K562 (cell line): Measurements from ENCODE around the gene PPP1R3G.

Experiments
- EZH2 ChIP-seq: IDR thresholded peaks from 2 replicates; pipeline ENCODE4 v1.6.1; 2012; ENCODE audit warnings: low read depth, mild to moderate bottlenecking, inconsistent platforms, low read length, borderline replicate concordance
- NRF1 ChIP-seq, 2 experiments: fragments of 450-650 bp; IDR thresholded peaks in 1 of 2; conservative IDR thresholded peaks in 1 of 2; 2 replicates each; pipeline ENCODE4 v1.6.1; 2014; ENCODE audit warnings: mild to moderate bottlenecking in 2 of 2
- RBBP5 ChIP-seq: fragments of 200-600 bp; sonication (generic); IDR thresholded peaks from 2 replicates; pipeline ENCODE4 v1.6.1; 2012; ENCODE audit warnings: borderline replicate concordance, mild to moderate bottlenecking, low read length, control low read depth, inconsistent platforms; ENCODE audit not compliant: insufficient read depth, poor library complexity, severe bottlenecking
- RBM22 ChIP-seq: fragments of 200-400 bp; formaldehyde crosslinking; IDR thresholded peaks from 2 replicates; pipeline ENCODE4 v1.6.1; 2018; ENCODE audit warnings: low read length, low read depth; ENCODE audit not compliant: poor library complexity, severe bottlenecking
- ZNF431 ChIP-seq: sonication (generic); formaldehyde crosslinking; IDR thresholded peaks from 2 replicates; pipeline ENCODE4 v1.8.0; 2022; ENCODE audit warnings: mild to moderate bottlenecking, missing genetic modification reagents
- TF ChIP-seq, protein P1 (sequence below), 3 experiments: IDR thresholded peaks in 2 of 3; conservative IDR thresholded peaks in 1 of 3; 2 replicates each; pipeline ENCODE4 v1.5.1; 2011 to 2012; ENCODE audit warnings: low read length in 3 of 3, mild to moderate bottlenecking in 3 of 3, control low read depth in 2 of 3, improper control_type of control experiment in 1 of 3, inconsistent platforms in 1 of 3, low read depth in 1 of 3, mixed read lengths in 1 of 3, moderate library complexity in 1 of 3; ENCODE audit not compliant: insufficient read depth in 2 of 3
- TF ChIP-seq, protein P2 (sequence below): sonication (generic); formaldehyde crosslinking; IDR thresholded peaks from 2 replicates; pipeline ENCODE4 v1.8.1; 2023; ENCODE audit warnings: mild to moderate bottlenecking, missing genetic modification reagents

DNA sequence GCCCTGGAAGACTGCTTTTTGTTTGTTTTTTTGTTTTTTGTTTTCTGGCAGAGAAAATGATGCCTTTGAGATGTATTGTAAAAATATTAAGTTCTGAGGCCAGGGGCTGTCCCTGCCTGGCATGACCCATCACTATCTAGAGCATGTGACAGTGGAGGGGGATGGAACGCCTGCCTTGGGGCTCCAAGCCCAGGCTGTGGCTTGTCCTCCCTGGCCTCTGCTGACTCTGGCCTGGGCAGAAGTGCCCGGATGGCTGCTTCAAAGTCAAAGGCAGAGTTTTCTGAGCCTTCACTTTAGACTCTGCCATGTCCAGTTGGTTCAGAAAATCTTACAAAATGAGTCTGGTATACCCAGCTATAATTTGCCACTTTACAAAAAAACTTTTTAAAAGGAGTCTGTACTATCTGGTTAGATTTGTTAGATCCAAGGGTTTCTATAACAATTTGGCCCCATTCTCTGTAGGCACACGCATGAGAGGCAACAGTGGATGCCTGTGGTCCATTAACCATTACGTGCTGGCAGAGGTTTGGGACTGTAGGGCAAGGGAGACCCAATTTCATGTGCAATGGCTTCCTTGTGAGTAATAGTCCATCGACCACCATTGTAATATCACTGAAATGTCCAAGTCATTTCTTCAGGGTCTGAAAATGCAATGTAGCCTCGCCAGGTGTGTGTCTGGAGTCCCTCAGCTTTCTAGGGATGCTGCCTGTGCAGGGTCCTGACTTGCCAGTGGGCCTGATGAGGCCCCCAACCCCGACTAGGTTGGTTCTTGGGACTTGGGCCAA, 8.3 kb downstream of the PPP1R3G start:
- TF ChIP-seq RBBP5 (no peak), NRF1 (conservative IDR thresholded peaks at IDR 0.05 in 1 of 2, IDR thresholded peaks at IDR 0.05 in 1 of 2) (no peak), EZH2 (no peak), RBM22 (no peak), ZNF431 (CRISPR knock-in tag) (no peak)
- TF ChIP-seq, protein P1, sequence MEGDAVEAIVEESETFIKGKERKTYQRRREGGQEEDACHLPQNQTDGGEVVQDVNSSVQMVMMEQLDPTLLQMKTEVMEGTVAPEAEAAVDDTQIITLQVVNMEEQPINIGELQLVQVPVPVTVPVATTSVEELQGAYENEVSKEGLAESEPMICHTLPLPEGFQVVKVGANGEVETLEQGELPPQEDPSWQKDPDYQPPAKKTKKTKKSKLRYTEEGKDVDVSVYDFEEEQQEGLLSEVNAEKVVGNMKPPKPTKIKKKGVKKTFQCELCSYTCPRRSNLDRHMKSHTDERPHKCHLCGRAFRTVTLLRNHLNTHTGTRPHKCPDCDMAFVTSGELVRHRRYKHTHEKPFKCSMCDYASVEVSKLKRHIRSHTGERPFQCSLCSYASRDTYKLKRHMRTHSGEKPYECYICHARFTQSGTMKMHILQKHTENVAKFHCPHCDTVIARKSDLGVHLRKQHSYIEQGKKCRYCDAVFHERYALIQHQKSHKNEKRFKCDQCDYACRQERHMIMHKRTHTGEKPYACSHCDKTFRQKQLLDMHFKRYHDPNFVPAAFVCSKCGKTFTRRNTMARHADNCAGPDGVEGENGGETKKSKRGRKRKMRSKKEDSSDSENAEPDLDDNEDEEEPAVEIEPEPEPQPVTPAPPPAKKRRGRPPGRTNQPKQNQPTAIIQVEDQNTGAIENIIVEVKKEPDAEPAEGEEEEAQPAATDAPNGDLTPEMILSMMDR (IDR thresholded peaks at IDR 0.05 in 2 of 3, conservative IDR thresholded peaks at IDR 0.05 in 1 of 3; ENCODE audit: insufficient read depth in 2 of 3, low read depth in 1 of 3, low read length in 3 of 3): no peak
- TF ChIP-seq, protein P2, sequence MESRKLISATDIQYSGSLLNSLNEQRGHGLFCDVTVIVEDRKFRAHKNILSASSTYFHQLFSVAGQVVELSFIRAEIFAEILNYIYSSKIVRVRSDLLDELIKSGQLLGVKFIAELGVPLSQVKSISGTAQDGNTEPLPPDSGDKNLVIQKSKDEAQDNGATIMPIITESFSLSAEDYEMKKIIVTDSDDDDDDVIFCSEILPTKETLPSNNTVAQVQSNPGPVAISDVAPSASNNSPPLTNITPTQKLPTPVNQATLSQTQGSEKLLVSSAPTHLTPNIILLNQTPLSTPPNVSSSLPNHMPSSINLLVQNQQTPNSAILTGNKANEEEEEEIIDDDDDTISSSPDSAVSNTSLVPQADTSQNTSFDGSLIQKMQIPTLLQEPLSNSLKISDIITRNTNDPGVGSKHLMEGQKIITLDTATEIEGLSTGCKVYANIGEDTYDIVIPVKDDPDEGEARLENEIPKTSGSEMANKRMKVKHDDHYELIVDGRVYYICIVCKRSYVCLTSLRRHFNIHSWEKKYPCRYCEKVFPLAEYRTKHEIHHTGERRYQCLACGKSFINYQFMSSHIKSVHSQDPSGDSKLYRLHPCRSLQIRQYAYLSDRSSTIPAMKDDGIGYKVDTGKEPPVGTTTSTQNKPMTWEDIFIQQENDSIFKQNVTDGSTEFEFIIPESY (CRISPR knock-in tag): no peak
